Inferior parietal cortex (tissue), 1 donor: ENCODE results near the gene ZNF57.
"Not testable (repeated sequence)": the region's sequence is repeated elsewhere in the genome, so short reads cannot be mapped to it uniquely, and the experiment has no call there.

Experiments
- DNase-seq: peaks from one replicate; pipeline ENCODE4 v3.0.0-alpha.2; 2016; ENCODE audit errors: extremely low spot score

Gene ZNF57

DNA sequence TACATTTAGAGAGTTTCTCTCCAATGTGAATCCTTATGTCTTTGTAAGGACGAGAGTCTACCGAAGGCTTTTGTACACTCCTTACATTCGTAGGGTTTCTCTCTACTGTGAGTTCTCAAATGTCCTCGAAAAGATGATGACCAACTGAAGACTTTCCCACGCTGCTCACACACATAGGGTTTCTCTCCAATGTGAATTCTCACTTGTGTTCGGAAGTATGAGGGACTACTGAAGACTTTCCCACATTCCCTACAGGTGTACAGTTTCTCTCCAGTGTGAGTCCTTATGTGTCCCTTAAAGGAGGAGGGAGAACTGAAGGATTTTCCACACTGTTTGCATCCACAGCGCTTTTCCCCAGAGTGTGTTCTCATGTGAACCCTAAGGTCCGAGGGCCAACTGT, 4.0 kb upstream of the ZNF57 start:
- no peak for DNase-seq

GRCh38 chr19:2902590-2903218, 2.0 kb downstream of the ZNF57 start:
- DNase-seq = no peak

GRCh38 chr19:2903326-2903725, 2.6 kb downstream of the ZNF57 start:
- not testable (repeated sequence) for DNase-seq

- no peak for DNase-seq
Observed at GRCh38 chr19:2905918-2906519, 5.3 kb downstream of the ZNF57 start.

DNA sequence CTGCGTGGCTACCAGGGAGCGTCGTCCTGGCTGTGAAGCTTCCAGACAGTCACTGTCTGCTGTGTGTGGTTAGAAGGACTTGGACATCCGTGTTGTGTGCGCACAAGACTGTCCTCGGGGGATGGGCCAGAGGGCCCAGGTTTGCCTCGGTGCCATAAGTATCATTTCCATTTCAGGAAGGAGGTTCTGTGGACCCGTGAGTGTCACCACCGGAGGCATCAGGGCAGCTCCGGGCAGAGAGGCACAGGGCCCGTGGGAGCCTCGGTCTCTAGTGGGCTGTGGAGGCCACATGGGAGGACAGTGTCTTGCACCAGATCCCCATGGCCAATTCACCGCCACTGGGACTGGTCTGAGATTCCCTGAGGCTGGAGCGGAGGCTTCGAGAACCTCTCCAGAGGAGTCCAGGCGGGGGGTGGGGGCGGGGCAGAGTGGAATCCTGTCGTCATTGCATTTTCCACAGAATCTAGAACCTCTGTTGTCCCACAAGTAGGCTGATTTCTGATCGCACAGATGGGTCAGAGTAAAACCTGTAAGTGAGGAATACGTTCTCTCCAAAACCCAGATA, 6.0 kb downstream of the ZNF57 start:
- DNase-seq = no peak

- no peak for DNase-seq
Observed at GRCh38 chr19:2912306-2912705, 11.6 kb downstream of the ZNF57 start.

- no peak for DNase-seq
Observed at GRCh38 chr19:2917275-2918184, 16.8 kb downstream of the ZNF57 start.

DNA sequence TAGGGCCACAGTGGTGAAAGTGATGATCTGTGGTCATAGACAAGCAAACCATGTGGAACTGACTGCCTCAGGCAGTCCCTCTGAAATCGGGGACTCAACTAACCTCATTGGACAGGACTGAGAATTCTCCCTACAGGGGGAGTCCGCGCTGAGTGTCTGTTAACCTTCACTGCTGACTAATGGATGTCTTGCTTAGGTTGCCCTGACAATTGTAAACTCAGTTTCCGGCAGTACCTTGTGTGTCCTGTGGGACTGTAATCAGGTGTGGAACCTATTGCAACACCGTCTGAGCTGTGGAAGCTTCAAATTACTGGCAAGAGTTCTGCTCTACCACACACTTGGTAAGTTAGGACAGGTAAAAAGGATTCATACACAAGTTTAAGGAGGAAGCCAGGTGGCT, 22.3 kb downstream of the ZNF57 start:
- no peak for DNase-seq

- DNase-seq = no peak
Observed at GRCh38 chr19:2923510-2923909, 22.8 kb downstream of the ZNF57 start.

DNA sequence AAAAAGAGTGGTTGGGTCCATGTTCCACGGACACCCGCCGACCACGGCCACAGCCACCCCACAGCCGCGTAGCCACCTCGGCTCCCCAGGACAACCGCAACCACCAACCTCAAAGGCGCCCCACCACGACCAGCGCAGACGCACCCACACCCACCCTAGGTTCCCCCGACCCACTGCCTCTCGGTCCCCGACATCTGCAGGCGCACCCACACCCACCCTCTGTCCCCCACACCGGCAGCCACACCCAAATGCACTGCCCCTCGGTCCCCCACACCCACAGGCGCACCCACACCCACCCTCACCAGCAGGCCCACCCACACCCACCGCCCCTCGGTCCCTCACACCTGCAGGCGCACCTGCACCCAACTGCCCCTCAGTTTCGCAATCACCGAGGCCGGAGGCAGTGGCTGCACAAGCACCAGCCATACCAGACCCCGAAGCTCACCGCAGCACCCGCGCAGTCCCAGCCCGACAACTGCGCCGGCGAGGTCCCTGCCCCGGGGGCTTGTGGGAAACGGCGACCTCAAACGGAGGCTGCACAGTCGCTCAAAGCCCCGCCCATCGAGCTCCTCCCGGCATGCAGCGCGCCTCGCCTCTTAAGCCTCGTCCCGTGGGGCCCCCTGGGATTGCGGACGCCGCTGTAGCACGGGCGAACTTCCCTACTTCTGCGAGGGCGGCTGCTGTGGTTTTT, 25.8 kb downstream of the ZNF57 start:
- DNase-seq = no peak

DNA sequence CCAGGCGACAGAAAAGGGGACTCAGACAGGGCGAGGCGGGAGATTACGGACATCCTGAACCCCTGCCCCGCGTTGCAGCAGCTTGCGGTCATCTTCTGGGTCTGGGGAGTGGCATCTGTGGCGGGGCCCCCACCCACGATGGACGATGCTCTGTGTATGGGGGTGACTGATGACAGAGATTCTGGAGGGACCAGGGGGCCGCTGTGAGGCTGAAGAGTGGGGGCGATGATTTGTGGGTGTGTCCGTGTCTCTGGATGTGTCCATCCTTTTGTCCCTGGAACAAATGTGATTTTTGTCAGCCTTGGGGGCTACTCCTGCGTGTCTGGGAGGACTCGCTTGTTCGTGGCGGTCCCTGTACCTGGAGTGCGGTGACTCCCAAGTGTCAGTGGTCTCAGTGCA, 26.3 kb downstream of the ZNF57 start:
- no peak for DNase-seq

DNA sequence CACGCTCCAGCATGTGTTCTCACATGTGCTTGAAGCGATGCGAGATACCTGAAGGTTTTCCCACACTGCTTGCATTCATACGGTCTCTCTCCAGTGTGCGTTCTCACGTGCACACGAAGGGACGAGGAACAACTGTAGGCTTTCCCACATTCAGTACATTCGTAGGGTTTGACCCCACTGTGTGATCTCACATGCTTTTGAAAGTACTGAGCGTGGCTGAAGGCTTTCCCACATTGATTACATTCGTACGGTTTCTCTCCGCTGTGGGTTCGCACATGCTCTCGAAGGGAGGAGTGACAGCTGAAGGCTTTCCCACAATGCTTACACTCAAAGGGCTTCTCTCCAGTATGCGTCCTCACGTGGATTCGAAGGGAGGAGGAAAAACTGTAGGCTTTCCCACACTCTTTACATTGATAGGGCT, 32.8 kb downstream of the ZNF57 start:
- DNase-seq = no peak

DNA sequence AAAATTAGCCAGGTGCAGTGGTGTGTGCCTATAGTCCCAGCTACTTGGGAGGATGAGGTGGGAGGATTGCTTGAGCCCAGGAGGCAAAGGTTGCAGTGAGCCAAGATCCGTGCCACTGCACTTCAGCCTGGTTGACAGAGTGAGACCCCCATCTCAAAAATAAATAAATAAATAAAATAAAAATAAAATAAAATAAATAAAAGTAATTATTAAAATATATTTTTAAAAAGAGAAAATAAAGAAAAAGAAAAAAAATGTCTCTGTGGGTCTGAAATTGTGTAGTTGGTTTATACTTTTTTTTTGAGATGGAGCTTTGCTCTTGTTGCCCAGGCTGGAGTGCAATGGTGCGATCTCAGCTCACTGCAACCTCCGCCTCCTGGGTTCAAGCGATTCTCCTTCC, 35.1 kb downstream of the ZNF57 start:
- not testable (repeated sequence) for DNase-seq

- DNase-seq = no peak
Observed at GRCh38 chr19:2942928-2943640, 42.4 kb downstream of the ZNF57 start.

DNA sequence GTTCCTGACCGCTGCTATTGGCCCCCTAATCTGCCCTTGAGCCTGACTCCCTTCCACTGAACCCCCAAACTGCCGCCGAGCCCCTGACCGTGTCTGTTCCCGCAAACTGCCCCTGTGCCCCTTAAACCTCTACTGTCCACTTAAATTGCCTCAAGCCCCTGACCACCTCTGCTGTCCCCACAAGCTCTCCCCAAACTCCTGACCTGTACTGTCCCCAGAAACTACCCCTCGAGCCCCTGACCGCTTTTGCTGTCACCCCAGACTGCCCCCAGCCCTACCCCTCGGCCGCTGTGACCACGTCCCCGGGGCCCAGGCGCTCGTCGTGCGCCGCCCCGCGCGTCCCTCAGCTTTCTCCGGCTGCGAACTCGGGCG, 43.7 kb downstream of the ZNF57 start:
- no peak for DNase-seq

GRCh38 chr19:2944775-2945574, 44.2 kb downstream of the ZNF57 start, which contains the start of gene ZNF77:
TSS of gene ZNF77 (minus strand) at chr19:2944971. CDS start at chr19:2944840, 131 bp downstream.
- peak; percentile 99 for DNase-seq

DNA sequence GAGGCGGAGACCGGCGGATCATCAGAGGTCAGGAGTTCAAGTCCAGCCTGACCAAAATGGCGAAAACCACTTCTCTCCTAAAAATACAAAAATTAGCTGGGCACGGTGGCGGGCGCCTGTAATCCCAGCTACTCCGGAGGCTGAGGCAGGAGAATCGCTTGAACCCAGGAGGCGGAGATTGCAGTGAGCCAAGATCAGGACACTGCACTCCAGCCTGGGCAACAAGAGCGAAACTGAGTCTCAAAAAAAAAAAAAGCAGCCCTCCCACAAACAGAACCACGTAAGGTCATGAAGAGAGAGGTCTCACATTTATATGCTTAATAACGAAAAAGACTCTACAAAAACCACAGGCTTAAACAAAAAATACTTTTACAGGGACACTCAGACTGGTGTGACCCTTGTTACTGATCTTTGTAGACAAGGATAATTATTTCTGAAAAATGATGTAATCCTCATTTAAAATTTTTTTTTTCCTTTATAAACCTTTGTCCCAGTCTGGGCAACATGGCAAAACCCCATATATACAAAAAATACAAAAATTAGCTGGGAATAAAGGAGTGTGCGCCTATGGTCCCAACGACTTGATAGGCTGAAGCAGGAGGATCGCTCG, 45.0 kb downstream of the ZNF57 start:
- DNase-seq = no peak

DNA sequence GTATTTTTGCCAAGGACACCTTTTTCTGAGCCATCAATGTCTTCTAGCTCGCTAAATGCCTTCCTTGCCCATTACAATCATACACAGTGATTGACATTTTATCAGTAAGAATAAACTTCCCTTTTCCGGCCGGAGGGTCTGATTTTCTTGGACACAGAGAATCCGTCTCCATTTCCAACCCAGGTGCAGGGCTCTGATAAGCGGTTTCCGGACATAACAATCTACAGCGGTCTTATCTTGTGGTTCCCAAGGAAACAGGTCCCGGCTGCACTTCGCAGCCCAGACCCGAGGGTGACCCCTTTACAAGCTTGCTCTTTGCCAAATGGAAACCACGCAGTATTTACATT, 49.2 kb downstream of the ZNF57 start:
- DNase-seq = peak; percentile 69

DNA sequence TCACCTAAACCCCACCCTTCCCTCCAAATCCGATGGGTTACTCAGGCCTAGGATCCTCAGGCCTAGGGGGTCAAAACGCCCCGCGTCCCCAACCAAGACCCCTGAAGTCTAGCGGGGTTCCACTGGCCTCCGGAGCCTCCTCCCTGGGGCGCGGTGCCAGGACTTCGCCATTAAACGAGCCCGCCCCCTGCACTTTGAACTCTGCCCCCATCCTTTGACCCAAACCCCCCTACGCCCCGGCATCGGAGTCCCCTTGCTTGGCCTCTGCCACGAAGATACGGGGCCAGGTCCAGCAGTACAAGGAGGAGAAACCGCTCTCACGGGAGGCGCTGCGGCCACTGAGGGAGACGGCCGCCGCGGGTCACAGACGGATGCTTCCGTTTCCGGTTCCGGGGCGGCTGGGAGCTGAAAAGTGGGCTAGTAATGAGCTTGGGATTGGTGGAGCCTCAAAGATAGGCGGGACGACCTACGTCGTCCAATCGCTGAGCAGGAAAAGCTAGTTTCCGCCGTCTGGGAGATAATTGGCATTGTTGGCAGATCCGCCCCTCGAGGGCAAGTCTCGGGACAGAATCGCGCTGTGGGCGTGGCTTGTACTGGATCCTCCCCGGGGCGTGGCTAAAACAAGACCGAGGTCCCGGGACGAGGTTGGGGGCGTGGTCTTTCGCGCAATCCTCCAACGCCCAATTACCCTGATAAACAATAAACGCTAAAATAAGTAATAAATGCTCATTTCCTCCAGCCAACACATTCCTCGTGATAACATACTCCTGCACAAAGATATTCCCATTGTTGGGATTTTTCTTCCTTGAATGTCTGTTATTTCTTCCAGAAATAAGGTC, 49.8 kb downstream of the ZNF57 start:
- peak; percentile 100 for DNase-seq
